GM12891 (cell line): ENCODE data around the gene B3GNT8.

ENCODE experiments used
- PAX5 ChIP-seq: IDR thresholded peaks from 2 replicates; pipeline ENCODE4 v1.6.1; 2011; ENCODE audit warnings: low read length, moderate library complexity, mild to moderate bottlenecking; ENCODE audit not compliant: insufficient read depth, severe bottlenecking
- POLR2AphosphoS5 ChIP-seq: IDR thresholded peaks from 2 replicates; pipeline ENCODE4 v1.6.1; 2011; ENCODE audit warnings: low read depth, low read length, control low read depth

GRCh38 chr19:41392775-41393174 is 34.4 kb downstream of the B3GNT8 start:
- TF ChIP-seq POLR2AphosphoS5, result no peak
- no peak for TF ChIP-seq PAX5
